SK-N-SH (cell line): ENCODE measurements around the gene KRT71.
"Not testable (repeated sequence)": the region's sequence is repeated elsewhere in the genome, so short reads cannot be mapped to it uniquely, and the experiment has no call there.

ENCODE experiments used
- MAX ChIP-seq: IDR thresholded peaks from 2 replicates; pipeline ENCODE4 v1.4.0; 2012; ENCODE audit warnings: low read depth
- NRF1 ChIP-seq: IDR thresholded peaks from 2 replicates; pipeline ENCODE4 v1.6.1; 2012; ENCODE audit warnings: low read depth, mild to moderate bottlenecking, low read length
- REST ChIP-seq: IDR thresholded peaks from 2 replicates; pipeline ENCODE4 v1.6.1; 2012; ENCODE audit warnings: mild to moderate bottlenecking, low read depth, low read length, moderate library complexity
- USF2 ChIP-seq: fragments of 150-350 bp; IDR thresholded peaks from 2 replicates; pipeline ENCODE4 v1.6.1; 2017; ENCODE audit warnings: antibody characterized with exemption, low read length, low read depth, borderline replicate concordance

GRCh38 chr12:52594237-52594636 is 41.3 kb upstream of the KRT71 start:
- not testable (repeated sequence) for TF ChIP-seq MAX, NRF1, USF2, REST
